Heart left ventricle (tissue), 13 donors: Measurements from ENCODE around the gene SPPL3.

Experiments used
- CTCF ChIP-seq, 12 donors: fragments of 200-600 bp; sonication (generic) in 4 of 12; IDR thresholded peaks; one replicate each; pipeline versions ENCODE4 v1.5.0 to v1.8.0; 2018 to 2022; ENCODE audit warnings: antibody characterized with exemption in 12 of 12, mild to moderate bottlenecking in 5 of 12
- POLR2A ChIP-seq, 2 donors: fragments of 450-650 bp; IDR thresholded peaks; one replicate each; pipeline ENCODE4 v1.6.1; 2017; ENCODE audit warnings: antibody characterized with exemption in 2 of 2, mild to moderate bottlenecking in 2 of 2, moderate library complexity in 2 of 2
- donor health status: ischemic (EF 13 %, LVEDD 7.1; RV severe dilation, severe dysfunction).
- donor health status: DM: no; HTN: yes; CAD: no.
- donor health status: DM: no; HTN: no; CAD: no.
- donor health status: ischemic (EF 25% LVEDD 6.9; RV normal size, moderate dysfunction).
- donor health status: ischemic (EF 25% LVEDD 5.7; RV mildly dilated, moderate dysfunction).
- donor health status: ischemic (EF 35%, LVEDD 5.7; RV mildly dilated, moderate dysfunction).
- donor health status: nonischemic (EF 11% LVEDD 7.7; RV severe dilation, severe dysfunction).
- donor health status: DM: yes; HTN: yes; CAD: no.
- donor health status: PGD.
- donor health status: ischemic (EF 29% LVEDD 5.4; RV normal size, mild dysfunction).
- donor health status: nonischemic (EF 23%, LVEDD 6.1; RV moderate dilation, normal function).

GRCh38 chr12:120886199-120887018, 17.7 kb downstream of the SPPL3 start:
- no peak for TF ChIP-seq CTCF (IDR thresholded peaks at IDR 0.05)
- no peak for TF ChIP-seq POLR2A (IDR thresholded peaks at IDR 0.05)
